CD4-positive, alpha-beta T cell (primary cell): ENCODE results near the gene AGT. TPM values are rescaled to one million over a fixed set of nuclear protein-coding genes. Genes with fewer than 3 reads are reported as not detected.

Experiments used
- ATAC-seq: fragments of 200-7000 bp; cut with Tn5 transposase; one replicate; pipeline ENCODE4 v1.10.0; 2022; ENCODE audit warnings: mild to moderate bottlenecking; ENCODE audit not compliant: poor library complexity
- CTCF ChIA-PET: fragments of 350-600 bp; sonication (Branson Sonifier 250); formaldehyde crosslinking; loops from one replicate; lab custom pipeline; 2021; ENCODE audit warnings: antibody characterized with exemption, inconsistent platforms; lab: Charles Lee
- POLR2A ChIA-PET: fragments of 350-600 bp; sonication (Branson Sonifier 250); formaldehyde crosslinking; loops from one replicate; lab custom pipeline; 2021; ENCODE audit warnings: antibody characterized with exemption, inconsistent platforms; lab: Charles Lee
- DNase-seq, 14 experiments: peaks; one replicate each; pipeline ENCODE4 v3.0.0-alpha.2; 2013 to 2020; ENCODE audit warnings: mixed read lengths in 2 of 14
- H3K27ac ChIP-seq, 2 donors: one replicate each; pipeline versions ENCODE4 v1.5.1 to v1.7.0; 2013; ENCODE audit warnings: low read length in 2 of 2, low read depth in 1 of 2, mild to moderate bottlenecking in 1 of 2
- H3K27me3 ChIP-seq, 2 experiments: 1 replicate in 1 of 2; 2 replicates in 1 of 2; pipeline versions ENCODE4 v1.6.1 to v1.7.0; 2013; ENCODE audit warnings: low read length in 2 of 2, control low read depth in 1 of 2, mild to moderate bottlenecking in 1 of 2, moderate library complexity in 1 of 2; ENCODE audit not compliant: insufficient read depth in 2 of 2, control insufficient read depth in 1 of 2
- H3K36me3 ChIP-seq: one replicate; pipeline ENCODE4 v1.6.1; 2013; ENCODE audit warnings: low read length, control low read depth; ENCODE audit not compliant: insufficient read depth
- H3K4me1 ChIP-seq: one replicate; pipeline ENCODE4 v1.6.1; 2013; ENCODE audit warnings: low read length, control low read depth; ENCODE audit not compliant: insufficient read depth
- H3K4me3 ChIP-seq: one replicate; pipeline ENCODE4 v1.5.1; 2013; ENCODE audit warnings: mild to moderate bottlenecking, low read length, moderate library complexity
- H3K9me3 ChIP-seq, 2 experiments: 1 replicate in 1 of 2; 2 replicates in 1 of 2; pipeline versions ENCODE4 v1.6.1 to v1.7.0; 2013; ENCODE audit warnings: low read length in 2 of 2, mild to moderate bottlenecking in 2 of 2, control low read depth in 1 of 2, moderate library complexity in 1 of 2; ENCODE audit not compliant: control insufficient read depth in 1 of 2, insufficient read depth in 1 of 2
- H3K27ac Mint-ChIP-seq: one replicate; pipeline ENCODE4 v1.8.0; 2020; ENCODE audit warnings: mixed read lengths
- H3K27me3 Mint-ChIP-seq: one replicate; pipeline ENCODE4 v1.8.0; 2021; ENCODE audit warnings: mixed read lengths
- H3K36me3 Mint-ChIP-seq: one replicate; pipeline ENCODE4 v1.8.0; 2021; ENCODE audit warnings: low read depth, mixed read lengths
- H3K4me1 Mint-ChIP-seq: one replicate; pipeline ENCODE4 v1.8.0; 2021; ENCODE audit warnings: low read depth, mixed read lengths
- H3K4me3 Mint-ChIP-seq: one replicate; pipeline ENCODE4 v1.8.0; 2020; ENCODE audit warnings: mild to moderate bottlenecking, mixed read lengths
- H3K9me3 Mint-ChIP-seq: one replicate; pipeline ENCODE4 v1.8.0; 2020; ENCODE audit warnings: mixed read lengths
- intact Hi-C, 2 experiments: fragments of 100-400 bp; cut with DNase I in 1 of 2; cut with micrococcal nuclease in 1 of 2; formaldehyde crosslinking; loops; one replicate each; pipeline versions ENCODE4 v1.15.1 to v1.9.0; 2023 to 2025; cut with DNase I, micrococcal nuclease
- total RNA-seq, 174 experiments: library from RNA in 2 of 174; stranded (reverse) in 2 of 174; gene quantifications; one replicate each; pipeline ENCODE4 v1.2.3 and lab custom pipeline; 2021 to 2026
- TF ChIP-seq, protein P1 (sequence below): fragments of 200-600 bp; IDR thresholded peaks from one replicate; pipeline ENCODE4 v1.8.0; 2022; ENCODE audit warnings: antibody characterized with exemption, mild to moderate bottlenecking

Gene AGT
- total RNA-seq, 2 experiments from 2014 or later: not detected

DNA sequence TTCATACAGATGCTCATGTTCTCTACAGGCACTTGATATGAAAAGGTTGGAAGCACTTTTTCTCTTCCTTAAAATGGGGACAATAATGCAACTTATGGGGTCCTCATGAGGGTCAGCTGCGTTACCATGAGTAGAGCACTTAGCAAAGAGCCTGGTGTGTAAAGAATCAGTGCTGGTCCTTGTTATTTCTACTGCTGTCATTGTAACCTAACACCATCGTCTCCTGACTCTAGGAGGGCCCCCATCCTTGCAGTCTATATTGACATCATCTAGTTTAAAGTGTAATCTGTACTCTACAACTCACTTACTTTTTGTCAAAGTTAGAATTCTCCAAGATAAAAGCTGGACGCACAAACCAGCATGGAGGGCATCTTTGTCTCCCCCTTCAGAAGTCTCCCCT, 35.7 kb upstream of the AGT start:
- intact Hi-C loops: no loop called here
- Mint-ChIP-seq H3K9me3 (no peaks in the 10 kb centered on the region), H3K4me1 (no peaks in the 10 kb centered on the region), H3K27me3 (no peaks in the 10 kb centered on the region), H3K4me3 (no peak overlapping the region), H3K27ac (no peak overlapping the region), H3K36me3 (no peaks in the 10 kb centered on the region)
- H3K4me1 ChIP-seq: peaks cover 9% of the 10 kb centered on the region
- ChIA-PET CTCF (no interaction called here), POLR2A (no interaction called here)
- TF ChIP-seq, protein P1, sequence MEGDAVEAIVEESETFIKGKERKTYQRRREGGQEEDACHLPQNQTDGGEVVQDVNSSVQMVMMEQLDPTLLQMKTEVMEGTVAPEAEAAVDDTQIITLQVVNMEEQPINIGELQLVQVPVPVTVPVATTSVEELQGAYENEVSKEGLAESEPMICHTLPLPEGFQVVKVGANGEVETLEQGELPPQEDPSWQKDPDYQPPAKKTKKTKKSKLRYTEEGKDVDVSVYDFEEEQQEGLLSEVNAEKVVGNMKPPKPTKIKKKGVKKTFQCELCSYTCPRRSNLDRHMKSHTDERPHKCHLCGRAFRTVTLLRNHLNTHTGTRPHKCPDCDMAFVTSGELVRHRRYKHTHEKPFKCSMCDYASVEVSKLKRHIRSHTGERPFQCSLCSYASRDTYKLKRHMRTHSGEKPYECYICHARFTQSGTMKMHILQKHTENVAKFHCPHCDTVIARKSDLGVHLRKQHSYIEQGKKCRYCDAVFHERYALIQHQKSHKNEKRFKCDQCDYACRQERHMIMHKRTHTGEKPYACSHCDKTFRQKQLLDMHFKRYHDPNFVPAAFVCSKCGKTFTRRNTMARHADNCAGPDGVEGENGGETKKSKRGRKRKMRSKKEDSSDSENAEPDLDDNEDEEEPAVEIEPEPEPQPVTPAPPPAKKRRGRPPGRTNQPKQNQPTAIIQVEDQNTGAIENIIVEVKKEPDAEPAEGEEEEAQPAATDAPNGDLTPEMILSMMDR: no peak
- no peaks in the 10 kb centered on the region for H3K36me3 ChIP-seq
- ATAC-seq: no peak
- H3K27ac ChIP-seq: no peak overlapping the region
- H3K9me3 ChIP-seq: no peaks in the 10 kb centered on the region
- no peak overlapping the region for H3K4me3 ChIP-seq
- H3K27me3 ChIP-seq: no peaks in the 10 kb centered on the region
- DNase-seq: no peak

DNA sequence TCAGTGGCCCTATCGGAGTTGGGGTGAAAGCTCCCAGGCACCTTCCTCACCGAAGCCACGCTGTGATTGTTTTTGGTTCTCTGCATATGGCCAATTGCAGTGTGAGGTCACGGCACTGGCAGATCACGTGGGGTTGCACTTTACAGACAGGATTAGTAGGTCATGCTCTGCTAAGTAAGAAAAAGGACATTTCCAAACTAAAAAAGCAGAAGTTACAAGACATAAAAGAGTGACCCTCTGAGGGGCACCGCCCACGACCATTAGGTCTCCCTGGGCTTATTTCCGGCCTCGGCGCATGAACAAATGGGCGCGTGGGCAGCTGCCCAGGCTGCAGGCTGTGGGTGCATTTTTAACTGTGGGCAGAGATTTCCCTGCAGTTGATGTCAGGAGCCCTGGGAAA, 35.2 kb upstream of the AGT start:
- TF ChIP-seq, protein P1: no peak
- Mint-ChIP-seq H3K4me3 (no peak overlapping the region), H3K9me3 (no peaks in the 10 kb centered on the region), H3K27me3 (no peaks in the 10 kb centered on the region), H3K27ac (no peak overlapping the region), H3K36me3 (no peaks in the 10 kb centered on the region), H3K4me1 (no peaks in the 10 kb centered on the region)
- intact Hi-C loops: no loop called here
- Histone ChIP-seq H3K4me3 (no peak overlapping the region), H3K27me3 (no peaks in the 10 kb centered on the region), H3K36me3 (no peaks in the 10 kb centered on the region), H3K4me1 (peaks cover 9% of the 10 kb centered on the region), H3K27ac (no peak overlapping the region), H3K9me3 (no peaks in the 10 kb centered on the region)
- ChIA-PET POLR2A (no interaction called here), CTCF (no interaction called here)
- ATAC-seq: no peak
- DNase-seq: no peak

DNA sequence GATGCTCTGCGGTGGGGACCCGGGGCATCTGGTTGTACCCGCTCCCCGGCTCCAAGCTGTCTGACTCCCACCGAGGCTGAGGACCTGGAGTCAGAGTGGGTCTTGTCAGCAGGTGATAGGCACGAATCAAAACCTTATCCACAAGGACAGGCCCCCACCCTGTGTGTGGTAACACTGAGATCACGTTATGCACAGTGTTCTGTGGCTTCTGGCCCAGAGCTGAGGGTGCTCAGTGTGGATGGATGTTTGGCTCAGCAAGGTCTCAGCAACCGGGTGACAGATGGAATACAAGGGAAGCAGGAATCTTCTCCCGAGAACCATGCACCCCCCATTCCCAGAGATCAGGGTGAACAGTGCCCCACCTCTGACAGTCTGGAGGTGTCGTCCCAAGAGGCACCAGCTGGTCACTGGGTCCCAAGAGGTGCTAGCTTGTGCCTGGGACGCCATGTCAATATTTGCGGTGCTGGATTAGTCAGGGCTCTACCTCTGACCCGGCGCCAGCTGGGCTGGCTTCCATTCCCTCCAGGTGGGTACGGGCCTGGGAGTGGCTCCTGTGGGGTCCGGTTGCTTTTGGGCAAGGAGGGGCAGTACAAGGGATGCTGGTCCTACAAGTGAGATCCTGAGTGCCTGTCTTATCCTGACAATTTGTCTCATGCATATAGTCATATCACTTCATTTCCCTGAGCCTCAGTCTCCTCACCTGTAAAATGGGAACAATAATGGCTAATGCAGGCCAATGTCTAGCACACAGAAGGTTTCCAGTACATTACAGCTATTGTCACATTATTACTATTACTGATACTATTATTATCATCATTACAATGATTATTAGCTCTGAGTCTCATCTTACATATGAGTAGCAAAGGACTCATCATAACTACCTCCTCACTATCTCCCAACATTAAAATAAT, 34.2 kb upstream of the AGT start:
- no peaks in the 10 kb centered on the region for H3K36me3 ChIP-seq
- intact Hi-C loops: no loop called here
- Mint-ChIP-seq H3K27me3 (no peaks in the 10 kb centered on the region), H3K4me1 (no peaks in the 10 kb centered on the region), H3K27ac (no peak overlapping the region), H3K4me3 (no peak overlapping the region), H3K9me3 (no peaks in the 10 kb centered on the region), H3K36me3 (no peaks in the 10 kb centered on the region)
- DNase-seq (no peak), ATAC-seq (no peak)
- H3K27ac ChIP-seq: no peak overlapping the region
- H3K4me1 ChIP-seq: peaks cover 2% of the 10 kb centered on the region
- TF ChIP-seq, protein P1: no peak
- H3K4me3 ChIP-seq: no peak overlapping the region
- no peaks in the 10 kb centered on the region for H3K9me3 ChIP-seq
- H3K27me3 ChIP-seq: no peaks in the 10 kb centered on the region
- ChIA-PET POLR2A (no interaction called here), CTCF (no interaction called here)
